HepG2 (cell line): ENCODE measurements around the gene SWI5. TPM values are rescaled to one million over a fixed set of nuclear protein-coding genes. Genes with fewer than 3 reads are reported as not detected.

ENCODE experiments used
- ATAC-seq: fragments of 200-7000 bp; cut with Tn5 transposase; 3 replicates; pipeline ENCODE4 v1.9.1; 2020; ENCODE audit warnings: mild to moderate bottlenecking, moderate library complexity
- BruUV-seq: library from RNA; stranded (reverse); fragments of 400-500 nt; replicated peaks from 2 replicates; lab custom pipeline; 2021; lab: Mats Ljungman, UMichigan
- CTCF ChIA-PET: fragments of 300-600 bp; formaldehyde crosslinking; extraction: SDS; loops from one replicate; lab custom pipeline; 2021; ENCODE audit warnings: low total read pairs, inconsistent platforms, low intra/inter-chr PET ratio; lab: Yijun Ruan, JAX
- POLR2A ChIA-PET: fragments of 350-600 bp; sonication (Branson Sonifier 250); formaldehyde crosslinking; loops from one replicate; lab custom pipeline; 2020; ENCODE audit warnings: antibody characterized with exemption, inconsistent platforms; lab: Yijun Ruan, JAX
- DNase-seq: peaks from one replicate; pipeline ENCODE4 v3.0.0-alpha.2; 2015; ENCODE audit warnings: low spot score
- FAIRE-seq: peaks from 3 replicates; lab custom pipeline; 2011; peaks lifted over from hg19 to GRCh38; lab: Jason Lieb, UNC
- H2AFZ ChIP-seq: one replicate; pipeline ENCODE4 v1.6.1; 2011; ENCODE audit warnings: low read length, inconsistent platforms
- H3K27ac ChIP-seq: fragments of 300-600 bp; 3 replicates; pipeline ENCODE4 v1.8.0; 2011; ENCODE audit warnings: mixed run types, mild to moderate bottlenecking, mixed read lengths, low read length, inconsistent platforms; ENCODE audit not compliant: insufficient read depth; ENCODE audit errors: extremely low read length
- H3K27me3 ChIP-seq, 2 experiments: fragments of 200-600 bp in 1 of 2; 2 replicates in 1 of 2; 3 replicates in 1 of 2; pipeline versions ENCODE4 v1.6.0 to v1.8.0; 2011; ENCODE audit warnings: low read length in 2 of 2, mild to moderate bottlenecking in 2 of 2, moderate library complexity in 2 of 2, inconsistent platforms in 1 of 2; ENCODE audit not compliant: insufficient read depth in 2 of 2, control insufficient read depth in 1 of 2
- H3K36me3 ChIP-seq, 2 experiments: fragments of 200-600 bp in 1 of 2; replicated peaks in 1 of 2; 2 replicates in 1 of 2; 3 replicates in 1 of 2; pipeline versions ENCODE4 v1.5.1 to v1.8.0; 2011; ENCODE audit warnings: low read length in 2 of 2, inconsistent platforms in 1 of 2; ENCODE audit not compliant: insufficient read depth in 2 of 2, control insufficient read depth in 1 of 2
- H3K4me1 ChIP-seq: 2 replicates; pipeline ENCODE4 v1.5.1; 2012; ENCODE audit warnings: low read length, inconsistent platforms; ENCODE audit not compliant: insufficient read depth
- H3K4me2 ChIP-seq: 2 replicates; pipeline ENCODE4 v1.6.0; 2011; ENCODE audit warnings: low read depth, low read length, inconsistent platforms
- H3K4me3 ChIP-seq, 3 experiments: fragments of 200-600 bp in 1 of 3; sonication (generic), shearing (Covaris generic) in 1 of 3; replicated peaks in 1 of 3; 2 replicates each; pipeline ENCODE4 v1.5.1; 2011 to 2016; ENCODE audit warnings: low read length in 3 of 3, inconsistent platforms in 2 of 3, low read depth in 2 of 3, mild to moderate bottlenecking in 2 of 3, control low read depth in 1 of 3, mixed read lengths in 1 of 3; ENCODE audit not compliant: insufficient read depth in 1 of 3
- H3K79me2 ChIP-seq: one replicate; pipeline ENCODE4 v1.6.1; 2011; ENCODE audit warnings: low read length, inconsistent platforms; ENCODE audit not compliant: insufficient read depth
- H3K9ac ChIP-seq: 2 replicates; pipeline ENCODE4 v1.6.0; 2011; ENCODE audit warnings: mild to moderate bottlenecking, low read depth, low read length, inconsistent platforms; ENCODE audit not compliant: insufficient read depth
- H3K9me3 ChIP-seq: 2 replicates; pipeline ENCODE4 v1.5.1; 2012; ENCODE audit warnings: mild to moderate bottlenecking, low read length
- H4K20me1 ChIP-seq: 2 replicates; pipeline ENCODE4 v1.6.0; 2011; ENCODE audit warnings: inconsistent platforms, mild to moderate bottlenecking, low read length, moderate library complexity; ENCODE audit not compliant: insufficient read depth
- AGO2 ChIP-seq: fragments of 200-400 bp; formaldehyde crosslinking; optimal IDR thresholded peaks from 2 replicates; pipeline ENCODE3; 2017; ENCODE audit warnings: mild to moderate bottlenecking, low read depth, low read length, moderate library complexity
- ELF3 ChIP-seq: IDR thresholded peaks from 2 replicates; pipeline ENCODE4 v1.6.1; 2016; ENCODE audit warnings: missing genetic modification reagents, missing compliant biosample characterization
- GATA4 ChIP-seq: sonication (generic); IDR thresholded peaks from 2 replicates; pipeline ENCODE4 v1.6.1; 2016; ENCODE audit warnings: antibody characterized with exemption, low read depth, borderline replicate concordance
- GFI1 ChIP-seq: sonication (generic); formaldehyde crosslinking; IDR thresholded peaks from 2 replicates; pipeline ENCODE4 v1.5.0; 2020; ENCODE audit warnings: missing genetic modification reagents, mild to moderate bottlenecking, borderline replicate concordance
- MAF1 ChIP-seq: sonication (generic); formaldehyde crosslinking; IDR thresholded peaks from 2 replicates; pipeline ENCODE4 v1.5.0; 2020; ENCODE audit warnings: missing genetic modification reagents, borderline replicate concordance
- NAIF1 ChIP-seq: sonication (generic); formaldehyde crosslinking; IDR thresholded peaks from 2 replicates; pipeline ENCODE4 v1.5.0; 2020; ENCODE audit warnings: mild to moderate bottlenecking, missing genetic modification reagents, borderline replicate concordance
- RAD21 ChIP-seq: fragments of 450-650 bp; formaldehyde crosslinking; IDR thresholded peaks from 2 replicates; pipeline ENCODE4 v1.5.0; 2020; ENCODE audit warnings: mild to moderate bottlenecking
- RELA ChIP-seq: sonication (generic); formaldehyde crosslinking; IDR thresholded peaks from 2 replicates; pipeline ENCODE4 v1.4.0; 2020; ENCODE audit warnings: missing genetic modification reagents
- SKIL ChIP-seq: sonication (generic); formaldehyde crosslinking; IDR thresholded peaks from 2 replicates; pipeline ENCODE4 v1.8.0; 2022; ENCODE audit warnings: missing genetic modification reagents, mild to moderate bottlenecking, moderate library complexity, borderline replicate concordance
- THYN1 ChIP-seq: sonication (generic); formaldehyde crosslinking; IDR thresholded peaks from 2 replicates; pipeline ENCODE4 v1.8.1; 2023; ENCODE audit warnings: low read depth, mild to moderate bottlenecking, moderate library complexity, missing genetic modification reagents, borderline replicate concordance
- ZNF17 ChIP-seq: sonication (generic); formaldehyde crosslinking; IDR thresholded peaks from 2 replicates; pipeline ENCODE4 v1.5.0; 2020; ENCODE audit warnings: mild to moderate bottlenecking, missing genetic modification reagents
- ZNF281 ChIP-seq: sonication (generic); formaldehyde crosslinking; IDR thresholded peaks from 2 replicates; pipeline ENCODE4 v1.4.0; 2020; ENCODE audit warnings: missing genetic modification reagents, borderline replicate concordance
- ZNF589 ChIP-seq: sonication (generic); formaldehyde crosslinking; conservative IDR thresholded peaks from 2 replicates; pipeline ENCODE4 v1.8.0; 2022; ENCODE audit warnings: mild to moderate bottlenecking, moderate library complexity, missing genetic modification reagents
- ZNF746 ChIP-seq: sonication (generic); formaldehyde crosslinking; IDR thresholded peaks from 2 replicates; pipeline ENCODE4 v1.8.0; 2022; ENCODE audit warnings: mild to moderate bottlenecking, missing genetic modification reagents
- ZNF773 ChIP-seq: sonication (generic); formaldehyde crosslinking; IDR thresholded peaks from 2 replicates; pipeline ENCODE4 v1.4.0; 2020; ENCODE audit warnings: missing genetic modification reagents, borderline replicate concordance
- ZNF775 ChIP-seq: sonication (generic); formaldehyde crosslinking; IDR thresholded peaks from 2 replicates; pipeline ENCODE4 v1.4.0; 2020; ENCODE audit warnings: missing genetic modification reagents, mild to moderate bottlenecking, moderate library complexity, borderline replicate concordance
- ZNF83 ChIP-seq: sonication (generic); formaldehyde crosslinking; IDR thresholded peaks from 2 replicates; pipeline ENCODE4 v1.4.0; 2020; ENCODE audit warnings: missing genetic modification reagents, mild to moderate bottlenecking, borderline replicate concordance
- WGBS: methylation state at CpG from one replicate; pipeline ENCODE4 v1.1.6; 2017; ENCODE audit warnings: low lambda C conversion rate; 5-methylcytosine and 5-hydroxymethylcytosine counted together
- in situ Hi-C: cut with HindIII; loops from 2 replicates; pipeline ENCODE4 v1.10.0; 2017; ENCODE audit warnings: low pct_unique_long_range_greater_than_20kb; ENCODE audit not compliant: extremely low pct_ligation_motif_present
- intact Hi-C: fragments of 100-400 bp; cut with micrococcal nuclease; formaldehyde crosslinking; loops from one replicate; pipeline ENCODE4 v1.10.0; 2022; ENCODE audit not compliant: unreplicated experiment
- polyA plus RNA-seq, 8 experiments: library from polyadenylated mRNA; depleted of rRNA in 3 of 8; stranded (reverse) in 7 of 8; unstranded in 1 of 8; fragments of >200 nt; fragmentation: Illumina TruSeq in 4 of 8; extraction: Trizol in 4 of 8; gene quantifications; 2 replicates each; pipeline versions ENCODE4 v1.2.1 to v1.2.3, GENCODE V29; 2011 to 2016; ENCODE audit warnings: low read depth in 4 of 8, missing spikeins in 1 of 8, mixed read lengths in 1 of 8; ENCODE audit not compliant: insufficient read depth in 1 of 8
- total RNA-seq, 5 experiments: library from RNA; depleted of rRNA; stranded (reverse); fragments of >200 nt; fragmentation: Illumina TruSeq; extraction: Trizol; gene quantifications; 2 replicates each; pipeline ENCODE4 v1.2.3, GENCODE V29; 2016; ENCODE audit warnings: low read depth in 1 of 5

The SWI5 gene
- total and polyA plus RNA-seq, 2 of the 13 experiments (the other 11 are each of a cell fraction or from before 2014, with no cell fraction given), result 39.2 to 41.0 TPM

GRCh38 chr9:128321879-128322403 is 45.9 kb downstream of the SWI5 start (continued):
- no peak for TF ChIP-seq ZNF17 (CRISPR knock-in tag)
- TF ChIP-seq ZNF746 (CRISPR knock-in tag), result no peak
- TF ChIP-seq GFI1 (CRISPR knock-in tag), result peak; percentile 70; the same call in 1 of the 2 replicates

- H3K79me2 ChIP-seq, result peaks cover 33% of the 10 kb centered on the region
- FAIRE-seq (peak; percentile 55), DNase-seq (peak; percentile 89), ATAC-seq (peak; percentile 93)
- WGBS, result 0% methylated on average over 8 of the region's 83 CpGs
- H3K27ac ChIP-seq, result peak within 1 kb of the TSS; percentile 93
- POLR2A ChIA-PET, result no interaction called here
- TSS peak; percentile 71 for BruUV-seq
- peak within 1 kb of the TSS; percentile 96 for H3K9ac ChIP-seq
- peak within 1 kb of the TSS; percentile 97 for H3K4me2 ChIP-seq
- in situ Hi-C loops, result no loop called here
- intact Hi-C loops, result loop anchor here (2.0 kb wide), 2 partner anchors 18 to 26 kb away; partner anchors contain the start of gene SLC27A4
- H3K9me3 ChIP-seq, result no peaks in the 10 kb centered on the region
- CTCF ChIA-PET, result no interaction called here
- no peaks in the 10 kb centered on the region for H4K20me1 ChIP-seq
- H3K27me3 ChIP-seq, result no peaks in the 10 kb centered on the region; a peak in 1 of 5 replicates
- H2AFZ ChIP-seq, result peak within 1 kb of the TSS; percentile 97
- H3K4me1 ChIP-seq, result peaks cover 23% of the 10 kb centered on the region
- H3K36me3 ChIP-seq, result peaks cover 7 to 26% of the 10 kb centered on the region in 2 experiments
- peak within 1 kb of the TSS; percentile 93 to 99 (median 94) for H3K4me3 ChIP-seq
- TF ChIP-seq MAF1 (CRISPR knock-in tag) (no peak), AGO2 (peak; percentile 78), ZNF281 (no peak), RELA (no peak), ZNF83 (peak; percentile 75; the same call in 1 of the 2 replicates), SKIL (CRISPR knock-in tag) (no peak), ZNF773 (CRISPR knock-in tag) (no peak; the same call in 1 of the 2 replicates), ZNF589 (CRISPR knock-in tag) (0 out of 2 replicates have a peak, but pooled peaks have one; percentile 32), ZNF775 (CRISPR knock-in tag) (no peak), ELF3 (CRISPR knock-in tag) (peak; percentile 79), THYN1 (CRISPR knock-in tag) (no peak), NAIF1 (peak; percentile 87), GATA4 (no peak), RAD21 (CRISPR knock-in tag) (peak; percentile 25)
These were observed 46.5 kb downstream of the SWI5 start, which contains the start of the genes COQ4 and TRUB2 for GRCh38 chr9:128322404-128323211. Gene COQ4, plus strand, starts transcription at chr9:128322839. Its CDS starts 20 bp downstream, at chr9:128322859. Gene TRUB2, minus strand, starts transcription at chr9:128322447. Its CDS starts 39 bp downstream, at chr9:128322408.
